ENCODE data around the gene IGSF3. TPM values are rescaled to one million over a fixed set of nuclear protein-coding genes. Genes with fewer than 3 reads are reported as not detected.

IGSF3 gene
- total and polyA plus RNA-seq, 3 donors from 2014 or later, result 12.6 to 27.2 (median 15.4) TPM

DNA sequence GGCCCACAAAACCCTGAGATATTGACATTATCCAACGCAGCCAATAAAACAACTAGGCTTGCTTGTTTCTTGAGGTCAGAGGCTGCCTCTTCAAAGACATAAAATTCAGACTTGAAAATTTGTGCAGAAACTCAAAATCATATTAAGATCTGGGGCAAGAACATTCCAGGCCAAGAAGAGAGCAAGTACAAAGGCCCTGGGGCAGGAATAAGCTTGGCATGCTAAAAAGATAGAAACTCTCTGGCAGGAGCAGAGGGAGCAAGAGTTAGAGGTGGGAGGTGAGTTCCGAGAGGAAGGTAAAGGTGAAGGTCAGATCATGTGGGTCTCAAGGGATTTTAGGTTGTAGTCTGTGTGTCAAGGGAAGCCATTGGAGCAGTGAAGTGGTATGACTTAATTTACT is 8.8 kb upstream of the IGSF3 start:
- H3K4me3 ChIP-seq, result no peak overlapping the region
- WGBS, 2 donors, result 83 to 97% methylated on average over 2 of the region's 2 CpGs
- no peak for TF ChIP-seq POLR2A (IDR thresholded peaks at IDR 0.05)
- TF ChIP-seq, protein P1, sequence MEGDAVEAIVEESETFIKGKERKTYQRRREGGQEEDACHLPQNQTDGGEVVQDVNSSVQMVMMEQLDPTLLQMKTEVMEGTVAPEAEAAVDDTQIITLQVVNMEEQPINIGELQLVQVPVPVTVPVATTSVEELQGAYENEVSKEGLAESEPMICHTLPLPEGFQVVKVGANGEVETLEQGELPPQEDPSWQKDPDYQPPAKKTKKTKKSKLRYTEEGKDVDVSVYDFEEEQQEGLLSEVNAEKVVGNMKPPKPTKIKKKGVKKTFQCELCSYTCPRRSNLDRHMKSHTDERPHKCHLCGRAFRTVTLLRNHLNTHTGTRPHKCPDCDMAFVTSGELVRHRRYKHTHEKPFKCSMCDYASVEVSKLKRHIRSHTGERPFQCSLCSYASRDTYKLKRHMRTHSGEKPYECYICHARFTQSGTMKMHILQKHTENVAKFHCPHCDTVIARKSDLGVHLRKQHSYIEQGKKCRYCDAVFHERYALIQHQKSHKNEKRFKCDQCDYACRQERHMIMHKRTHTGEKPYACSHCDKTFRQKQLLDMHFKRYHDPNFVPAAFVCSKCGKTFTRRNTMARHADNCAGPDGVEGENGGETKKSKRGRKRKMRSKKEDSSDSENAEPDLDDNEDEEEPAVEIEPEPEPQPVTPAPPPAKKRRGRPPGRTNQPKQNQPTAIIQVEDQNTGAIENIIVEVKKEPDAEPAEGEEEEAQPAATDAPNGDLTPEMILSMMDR (IDR thresholded peaks at IDR 0.05), result no peak
- intact Hi-C loops (cut with DNase I; ENCODE audit: low total_unique reads), result no loop called here
- H3K36me3 ChIP-seq (ENCODE audit: low read depth, missing control alignments), result no peaks in the 10 kb centered on the region
- no peak for DNase-seq
- no peaks in the 10 kb centered on the region for H3K9me3 ChIP-seq
- no peak overlapping the region for H3K27ac ChIP-seq
- no peaks in the 10 kb centered on the region for H3K27me3 ChIP-seq
- no peaks in the 10 kb centered on the region for H3K4me1 ChIP-seq

DNA sequence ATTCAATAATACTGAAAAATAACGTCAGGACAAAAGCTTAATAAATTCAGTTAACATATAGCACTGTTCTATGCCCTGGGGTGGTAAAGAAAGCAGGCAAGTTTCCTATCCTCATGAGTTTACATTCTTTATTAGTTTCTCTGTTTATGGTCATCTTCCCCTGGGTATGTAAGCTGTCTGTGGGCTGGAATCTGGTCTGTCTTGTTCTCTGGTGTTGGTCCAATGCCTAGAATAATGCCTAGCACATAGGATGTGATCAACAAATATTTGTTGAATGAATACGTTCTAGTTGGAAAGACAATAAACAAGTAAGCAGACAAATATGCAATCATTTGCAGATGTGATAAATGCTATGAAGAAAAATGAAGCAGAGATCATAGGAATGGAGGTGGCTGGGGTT is 7.2 kb upstream of the IGSF3 start:
- TF ChIP-seq POLR2A (IDR thresholded peaks at IDR 0.05), result no peak
- TF ChIP-seq, protein P1 (IDR thresholded peaks at IDR 0.05), result no peak
- no peaks in the 10 kb centered on the region for H3K36me3 ChIP-seq (ENCODE audit: low read depth, missing control alignments)
- no peak overlapping the region for H3K27ac ChIP-seq
- H3K9me3 ChIP-seq, result no peaks in the 10 kb centered on the region
- no peak overlapping the region for H3K4me3 ChIP-seq
- no peaks in the 10 kb centered on the region for H3K27me3 ChIP-seq
- DNase-seq, result no peak
- WGBS, 2 donors, result 82 to 85% methylated on average over 2 of the region's 2 CpGs
- intact Hi-C loops (cut with DNase I; ENCODE audit: low total_unique reads), result no loop called here
- no peaks in the 10 kb centered on the region for H3K4me1 ChIP-seq

DNA sequence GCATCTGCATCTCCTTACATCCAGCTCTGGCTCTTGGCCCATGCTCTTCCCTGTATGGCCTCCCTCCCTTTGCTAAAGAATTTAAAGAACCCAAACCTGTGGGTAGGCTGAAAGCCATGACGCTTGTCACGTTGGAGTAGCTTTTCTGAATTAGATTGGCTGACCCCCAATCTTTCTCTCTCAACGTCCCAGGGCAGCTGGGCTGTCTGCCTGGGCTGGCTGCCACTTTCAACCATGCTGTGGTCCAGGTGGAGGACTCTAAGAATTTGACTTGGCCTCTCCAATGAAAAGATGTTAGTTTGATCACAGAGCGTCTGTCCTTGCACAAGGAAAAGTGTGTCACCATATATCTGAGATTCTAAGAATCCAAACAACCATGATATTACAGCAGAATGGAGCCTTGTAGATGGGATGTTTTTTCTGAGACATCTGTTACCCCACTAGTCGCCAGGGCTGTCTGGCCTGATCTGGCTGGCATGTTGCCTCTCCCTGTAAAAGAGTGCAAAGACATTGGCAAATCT is 6.5 kb upstream of the IGSF3 start:
- no peak for DNase-seq
- WGBS, 2 donors, result 66 to 72% methylated on average over 5 of the region's 5 CpGs
- Histone ChIP-seq H3K4me1 (no peaks in the 10 kb centered on the region), H3K27me3 (no peaks in the 10 kb centered on the region), H3K27ac (no peak overlapping the region), H3K4me3 (no peak overlapping the region), H3K36me3 (ENCODE audit: low read depth, missing control alignments) (no peaks in the 10 kb centered on the region), H3K9me3 (no peaks in the 10 kb centered on the region)
- intact Hi-C loops (cut with DNase I; ENCODE audit: low total_unique reads), result no loop called here
- TF ChIP-seq, protein P1 (IDR thresholded peaks at IDR 0.05), result no peak
- TF ChIP-seq POLR2A (IDR thresholded peaks at IDR 0.05), result no peak

DNA sequence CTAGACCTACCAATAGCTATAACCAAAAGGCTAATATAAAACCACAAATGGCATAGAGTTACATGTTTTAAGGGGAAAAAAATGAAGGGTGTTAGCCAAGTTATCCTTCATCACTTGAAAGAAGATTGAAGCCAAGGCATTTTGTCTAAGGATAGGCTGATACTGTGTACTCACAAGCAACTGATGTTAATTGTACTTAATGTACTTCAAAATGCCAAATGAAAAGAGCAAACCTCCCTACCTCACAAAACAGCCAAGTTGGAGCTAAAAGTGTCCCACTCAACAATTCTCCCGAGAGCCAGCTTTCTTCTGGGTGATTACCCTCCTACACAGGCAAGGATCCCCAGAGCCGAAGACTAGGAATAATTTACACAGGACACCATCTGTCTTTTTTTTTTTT is 4.4 kb upstream of the IGSF3 start:
- Histone ChIP-seq H3K4me1 (no peaks in the 10 kb centered on the region), H3K27me3 (no peaks in the 10 kb centered on the region), H3K36me3 (ENCODE audit: low read depth, missing control alignments) (no peaks in the 10 kb centered on the region), H3K4me3 (no peak overlapping the region), H3K27ac (no peak overlapping the region), H3K9me3 (no peaks in the 10 kb centered on the region)
- TF ChIP-seq POLR2A (IDR thresholded peaks at IDR 0.05), result no peak
- TF ChIP-seq, protein P1 (IDR thresholded peaks at IDR 0.05), result no peak
- no peak for DNase-seq
- intact Hi-C loops (cut with DNase I; ENCODE audit: low total_unique reads), result no loop called here
- WGBS, 2 donors, result 72 to 81% methylated on average over 2 of the region's 2 CpGs

DNA sequence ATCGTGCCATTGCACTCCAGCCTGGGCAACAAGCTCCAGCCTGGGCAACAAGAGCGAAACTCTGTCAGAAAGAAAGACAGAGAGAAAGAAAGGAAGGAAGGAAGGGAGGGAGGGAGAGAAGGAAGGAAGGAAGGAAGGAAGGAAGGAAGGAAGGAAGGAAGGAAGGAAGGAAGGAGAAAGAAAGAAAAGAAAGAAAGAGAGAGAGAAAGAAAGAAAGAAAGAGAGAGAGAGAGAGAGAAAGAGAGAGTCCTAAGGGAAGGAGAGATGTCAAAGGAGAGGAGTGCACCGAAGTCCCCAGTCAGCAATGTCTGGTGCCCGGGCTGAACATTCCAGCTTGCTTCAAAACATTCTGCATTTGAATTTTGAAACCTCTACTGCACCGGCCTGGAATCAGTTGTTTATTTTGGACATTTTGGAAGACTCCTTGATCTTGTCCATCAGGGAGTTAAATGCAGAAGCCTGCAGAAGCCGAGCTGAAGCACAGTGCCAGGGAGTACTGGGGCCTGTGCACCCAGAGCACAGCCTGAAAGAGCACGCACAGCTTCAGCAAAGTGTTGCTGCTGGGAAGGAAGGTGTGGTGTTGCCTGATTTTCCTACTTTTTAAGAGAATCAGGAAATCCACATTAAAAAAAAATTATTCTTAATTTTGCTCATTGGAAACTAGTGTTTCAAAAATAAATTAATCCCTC is 3.7 kb upstream of the IGSF3 start:
- no peak for TF ChIP-seq POLR2A (IDR thresholded peaks at IDR 0.05)
- Histone ChIP-seq H3K27me3 (no peaks in the 10 kb centered on the region), H3K9me3 (no peaks in the 10 kb centered on the region), H3K27ac (no peak overlapping the region), H3K4me3 (no peak overlapping the region), H3K4me1 (no peaks in the 10 kb centered on the region), H3K36me3 (ENCODE audit: low read depth, missing control alignments) (no peaks in the 10 kb centered on the region)
- DNase-seq, result no peak
- intact Hi-C loops (cut with DNase I; ENCODE audit: low total_unique reads), result no loop called here
- WGBS, 2 donors, result 59 to 65% methylated on average over 7 of the region's 7 CpGs

Data from testis (tissue), 3 donors.